ENCODE data around the gene RAB3IL1. TPM values are rescaled to one million over a fixed set of nuclear protein-coding genes. Genes with fewer than 3 reads are reported as not detected.

The RAB3IL1 gene
- total and polyA plus RNA-seq, 7 experiments from 2014 or later, result 0.49 to 1.9 TPM; not detected in 5

- H3K9me3 ChIP-seq (ENCODE audit: control insufficient read depth in 2 of 3, low read length in 3 of 3), result no peaks in the 10 kb centered on the region
- no peaks in the 10 kb centered on the region for H3K36me3 Mint-ChIP-seq
- no peaks in the 10 kb centered on the region for H3K9me3 Mint-ChIP-seq
- ChIA-PET POLR2A (interaction anchor here (0.7 kb wide), 1 partner anchor 91 kb away, joined by 3 read pairs; no protein-coding TSS in a partner anchor), CTCF (interaction anchor here (0.9 kb wide), 2 partner anchors 11 to 17 kb away, joined by 3 read pairs; no protein-coding TSS in a partner anchor)
- no peak overlapping the region for H3K27ac Mint-ChIP-seq
- intact Hi-C loops (cut with micrococcal nuclease), result no loop called here
- H3K27me3 ChIP-seq (ENCODE audit: control insufficient read depth in 2 of 2, insufficient read depth in 2 of 2, low read length in 2 of 2), result no peaks in the 10 kb centered on the region
- no peaks in the 10 kb centered on the region for H3K4me1 ChIP-seq (ENCODE audit: control insufficient read depth in 2 of 2, insufficient read depth in 2 of 2, low read length in 2 of 2)
- no peaks in the 10 kb centered on the region for H3K36me3 ChIP-seq (ENCODE audit: control insufficient read depth in 2 of 3, insufficient read depth in 3 of 3, low read length in 3 of 3)
- H3K4me3 ChIP-seq (ENCODE audit: low read length), result no peak overlapping the region
- no peak overlapping the region for H3K27ac ChIP-seq (ENCODE audit: low read depth, low read length)
- DNase-seq (no peak), ATAC-seq (no peak)
- H3K4me1 Mint-ChIP-seq, result no peaks in the 10 kb centered on the region
- H3K27me3 Mint-ChIP-seq, result no peaks in the 10 kb centered on the region
- H3K4me3 Mint-ChIP-seq, result no peak overlapping the region
These were observed 36.0 kb downstream of the RAB3IL1 start for GRCh38 chr11:61881397-61881796.

GRCh38 chr11:61880454-61880853 lies 36.9 kb downstream of the RAB3IL1 start:
- no peaks in the 10 kb centered on the region for H3K9me3 Mint-ChIP-seq
- no peaks in the 10 kb centered on the region for H3K27me3 ChIP-seq (ENCODE audit: control insufficient read depth in 2 of 2, insufficient read depth in 2 of 2, low read length in 2 of 2)
- H3K36me3 ChIP-seq (ENCODE audit: control insufficient read depth in 2 of 3, insufficient read depth in 3 of 3, low read length in 3 of 3), result no peaks in the 10 kb centered on the region
- H3K4me3 Mint-ChIP-seq, result no peak overlapping the region
- intact Hi-C loops (cut with micrococcal nuclease), result no loop called here
- ATAC-seq (no peak), DNase-seq (no peak)
- H3K4me1 Mint-ChIP-seq, result no peaks in the 10 kb centered on the region
- H3K27me3 Mint-ChIP-seq, result no peaks in the 10 kb centered on the region
- peak overlapping the region in 1 of 9 donors; percentile 11 for H3K27ac Mint-ChIP-seq
- no peaks in the 10 kb centered on the region for H3K36me3 Mint-ChIP-seq
- H3K4me3 ChIP-seq (ENCODE audit: low read length), result no peak overlapping the region
- H3K27ac ChIP-seq (ENCODE audit: low read depth, low read length), result no peak overlapping the region
- CTCF ChIA-PET, result interaction anchor here (0.9 to 1.8 kb wide), 2 partner anchors 10 to 201 kb away, joined by 3 to 6 read pairs; no protein-coding TSS in a partner anchor
- POLR2A ChIA-PET, result no interaction called here
- no peaks in the 10 kb centered on the region for H3K4me1 ChIP-seq (ENCODE audit: control insufficient read depth in 2 of 2, insufficient read depth in 2 of 2, low read length in 2 of 2)
- H3K9me3 ChIP-seq (ENCODE audit: control insufficient read depth in 2 of 3, low read length in 3 of 3), result no peaks in the 10 kb centered on the region

GRCh38 chr11:61880031-61880430 lies 37.3 kb downstream of the RAB3IL1 start:
- no peak for ATAC-seq
- Mint-ChIP-seq H3K4me1 (no peaks in the 10 kb centered on the region), H3K27ac (peak overlapping the region in 2 of 9 donors; percentile 11 to 72), H3K36me3 (no peaks in the 10 kb centered on the region), H3K27me3 (no peaks in the 10 kb centered on the region), H3K4me3 (no peak overlapping the region), H3K9me3 (no peaks in the 10 kb centered on the region)
- intact Hi-C loops (cut with micrococcal nuclease), result no loop called here
- Histone ChIP-seq H3K27me3 (ENCODE audit: control insufficient read depth in 2 of 2, insufficient read depth in 2 of 2, low read length in 2 of 2) (no peaks in the 10 kb centered on the region), H3K36me3 (ENCODE audit: control insufficient read depth in 2 of 3, insufficient read depth in 3 of 3, low read length in 3 of 3) (no peaks in the 10 kb centered on the region), H3K9me3 (ENCODE audit: control insufficient read depth in 2 of 3, low read length in 3 of 3) (no peaks in the 10 kb centered on the region), H3K4me1 (ENCODE audit: control insufficient read depth in 2 of 2, insufficient read depth in 2 of 2, low read length in 2 of 2) (no peaks in the 10 kb centered on the region), H3K4me3 (ENCODE audit: low read length) (no peak overlapping the region), H3K27ac (ENCODE audit: low read depth, low read length) (no peak overlapping the region)
- POLR2A ChIA-PET, result no interaction called here
- CTCF ChIA-PET, result interaction anchor here (1.8 kb wide), 1 partner anchor 202 kb away, joined by 6 read pairs; no protein-coding TSS in a partner anchor
- DNase-seq, result no peak

- Histone ChIP-seq H3K4me3 (ENCODE audit: low read length) (no peak overlapping the region), H3K27me3 (ENCODE audit: control insufficient read depth in 2 of 2, insufficient read depth in 2 of 2, low read length in 2 of 2) (no peaks in the 10 kb centered on the region), H3K27ac (ENCODE audit: low read depth, low read length) (no peak overlapping the region), H3K36me3 (ENCODE audit: control insufficient read depth in 2 of 3, insufficient read depth in 3 of 3, low read length in 3 of 3) (no peaks in the 10 kb centered on the region), H3K9me3 (ENCODE audit: control insufficient read depth in 2 of 3, low read length in 3 of 3) (no peaks in the 10 kb centered on the region), H3K4me1 (ENCODE audit: control insufficient read depth in 2 of 2, insufficient read depth in 2 of 2, low read length in 2 of 2) (no peaks in the 10 kb centered on the region)
- no peak overlapping the region for H3K27ac Mint-ChIP-seq
- H3K9me3 Mint-ChIP-seq, result no peaks in the 10 kb centered on the region
- ChIA-PET CTCF (interaction anchor here (1.0 to 1.8 kb wide), 3 partner anchors 19 to 202 kb away, joined by 3 to 6 read pairs (median 4); no protein-coding TSS in a partner anchor), POLR2A (no interaction called here)
- intact Hi-C loops (cut with micrococcal nuclease), result no loop called here
- H3K4me1 Mint-ChIP-seq, result no peaks in the 10 kb centered on the region
- ATAC-seq (no peak), DNase-seq (no peak)
- no peak overlapping the region for H3K4me3 Mint-ChIP-seq
- H3K27me3 Mint-ChIP-seq, result no peaks in the 10 kb centered on the region
- H3K36me3 Mint-ChIP-seq, result no peaks in the 10 kb centered on the region
These were observed 38.2 kb downstream of the RAB3IL1 start for GRCh38 chr11:61879152-61879551.

GRCh38 chr11:61875698-61876097 lies 41.7 kb downstream of the RAB3IL1 start:
- POLR2A ChIA-PET, result no interaction called here

GRCh38 chr11:61874853-61875252 lies 42.5 kb downstream of the RAB3IL1 start:
- ChIA-PET POLR2A (no interaction called here), CTCF (no interaction called here)
- Histone ChIP-seq H3K36me3 (ENCODE audit: control insufficient read depth in 2 of 3, insufficient read depth in 3 of 3, low read length in 3 of 3) (no peaks in the 10 kb centered on the region), H3K4me1 (ENCODE audit: control insufficient read depth in 2 of 2, insufficient read depth in 2 of 2, low read length in 2 of 2) (no peaks in the 10 kb centered on the region), H3K9me3 (ENCODE audit: control insufficient read depth in 2 of 3, low read length in 3 of 3) (no peaks in the 10 kb centered on the region), H3K4me3 (ENCODE audit: low read length) (no peak overlapping the region), H3K27me3 (ENCODE audit: control insufficient read depth in 2 of 2, insufficient read depth in 2 of 2, low read length in 2 of 2) (no peaks in the 10 kb centered on the region), H3K27ac (ENCODE audit: low read depth, low read length) (no peak overlapping the region)
- no peak for DNase-seq
- H3K36me3 Mint-ChIP-seq, result no peaks in the 10 kb centered on the region
- H3K27me3 Mint-ChIP-seq, result peaks cover 0 to 8% (median 0%) of the 10 kb centered on the region in 5 donors
- H3K9me3 Mint-ChIP-seq, result no peaks in the 10 kb centered on the region
- H3K27ac Mint-ChIP-seq, result no peak overlapping the region
- no peak for ATAC-seq
- no peak overlapping the region for H3K4me3 Mint-ChIP-seq
- peaks cover 0 to 8% (median 5%) of the 10 kb centered on the region in 7 donors for H3K4me1 Mint-ChIP-seq
- intact Hi-C loops (cut with micrococcal nuclease), result no loop called here

More at GRCh38 chr11:61875698-61876097, 41.7 kb downstream of the RAB3IL1 start:
- DNase-seq, result no peak
- Histone ChIP-seq H3K9me3 (ENCODE audit: control insufficient read depth in 2 of 3, low read length in 3 of 3) (no peaks in the 10 kb centered on the region), H3K36me3 (ENCODE audit: control insufficient read depth in 2 of 3, insufficient read depth in 3 of 3, low read length in 3 of 3) (no peaks in the 10 kb centered on the region), H3K27me3 (ENCODE audit: control insufficient read depth in 2 of 2, insufficient read depth in 2 of 2, low read length in 2 of 2) (no peaks in the 10 kb centered on the region), H3K4me1 (ENCODE audit: control insufficient read depth in 2 of 2, insufficient read depth in 2 of 2, low read length in 2 of 2) (no peaks in the 10 kb centered on the region), H3K27ac (ENCODE audit: low read depth, low read length) (no peak overlapping the region), H3K4me3 (ENCODE audit: low read length) (no peak overlapping the region)
- H3K4me3 Mint-ChIP-seq, result no peak overlapping the region
- intact Hi-C loops (cut with micrococcal nuclease), result no loop called here
- H3K27me3 Mint-ChIP-seq, result peaks cover 0 to 7% (median 0%) of the 10 kb centered on the region in 5 donors
- no peaks in the 10 kb centered on the region for H3K36me3 Mint-ChIP-seq
- H3K4me1 Mint-ChIP-seq, result peaks cover 0 to 7% (median 5%) of the 10 kb centered on the region in 7 donors
- H3K27ac Mint-ChIP-seq, result no peak overlapping the region
- H3K9me3 Mint-ChIP-seq, result no peaks in the 10 kb centered on the region
- CTCF ChIA-PET, result no interaction called here
- no peak for ATAC-seq

GRCh38 chr11:61874377-61874809 lies 43.0 kb downstream of the RAB3IL1 start:
- Mint-ChIP-seq H3K27ac (peak overlapping the region in 1 of 9 donors; percentile 46), H3K4me1 (peaks cover 0 to 8% (median 5%) of the 10 kb centered on the region in 7 donors), H3K27me3 (peaks cover 0 to 8% (median 0%) of the 10 kb centered on the region in 5 donors), H3K4me3 (no peak overlapping the region), H3K9me3 (no peaks in the 10 kb centered on the region), H3K36me3 (no peaks in the 10 kb centered on the region)
- H3K4me3 ChIP-seq (ENCODE audit: low read length), result no peak overlapping the region
- POLR2A ChIA-PET, result no interaction called here
- DNase-seq (no peak), ATAC-seq (no peak)
- CTCF ChIA-PET, result no interaction called here
- H3K27ac ChIP-seq (ENCODE audit: low read depth, low read length), result no peak overlapping the region
- H3K9me3 ChIP-seq (ENCODE audit: control insufficient read depth in 2 of 3, low read length in 3 of 3), result no peaks in the 10 kb centered on the region
- H3K27me3 ChIP-seq (ENCODE audit: control insufficient read depth in 2 of 2, insufficient read depth in 2 of 2, low read length in 2 of 2), result no peaks in the 10 kb centered on the region
- H3K36me3 ChIP-seq (ENCODE audit: control insufficient read depth in 2 of 3, insufficient read depth in 3 of 3, low read length in 3 of 3), result no peaks in the 10 kb centered on the region
- H3K4me1 ChIP-seq (ENCODE audit: control insufficient read depth in 2 of 2, insufficient read depth in 2 of 2, low read length in 2 of 2), result no peaks in the 10 kb centered on the region
- intact Hi-C loops (cut with micrococcal nuclease), result no loop called here

All from naive thymus-derived CD4-positive, alpha-beta T cell (primary cell).